Neural progenitor cell (in vitro differentiated cells): ENCODE measurements around the gene CCDC88B. TPM values are rescaled to one million over a fixed set of nuclear protein-coding genes. Genes with fewer than 3 reads are reported as not detected.

Experiments
- DNase-seq: peaks from one replicate; pipeline ENCODE4 v3.0.0-alpha.2; 2016; ENCODE audit warnings: low spot score
- H2AFZ ChIP-seq: fragments of 200-600 bp; sonication (generic); replicated peaks from 2 replicates; pipeline ENCODE4 v1.6.1; 2016; ENCODE audit warnings: antibody characterized with exemption
- H3F3A ChIP-seq: fragments of 200-600 bp; sonication (generic); 2 replicates; pipeline ENCODE4 v1.6.1; 2016; ENCODE audit warnings: antibody characterized with exemption, low read depth
- H3K27ac ChIP-seq: fragments of 200-600 bp; sonication (generic); 2 replicates; pipeline ENCODE4 v1.5.1; 2016; ENCODE audit warnings: mild to moderate bottlenecking
- H3K27me3 ChIP-seq: fragments of 200-600 bp; sonication (generic); 2 replicates; pipeline ENCODE4 v1.6.1; 2016; ENCODE audit warnings: mild to moderate bottlenecking, moderate library complexity
- H3K36me3 ChIP-seq: fragments of 200-600 bp; sonication (generic); 2 replicates; pipeline ENCODE4 v1.5.1; 2016
- H3K4me1 ChIP-seq: fragments of 200-600 bp; sonication (generic); 2 replicates; pipeline ENCODE4 v1.6.1; 2016; ENCODE audit warnings: mixed run types
- H3K4me2 ChIP-seq: fragments of 200-600 bp; sonication (generic); 2 replicates; pipeline ENCODE4 v1.6.1; 2016
- H3K4me3 ChIP-seq: fragments of 200-600 bp; sonication (generic); 2 replicates; pipeline ENCODE4 v1.5.1; 2016
- H3K79me2 ChIP-seq: fragments of 200-600 bp; sonication (generic); 2 replicates; pipeline ENCODE4 v1.6.1; 2016; ENCODE audit warnings: low read depth
- H3K9ac ChIP-seq: fragments of 200-600 bp; sonication (generic); 2 replicates; pipeline ENCODE4 v1.6.1; 2016
- H3K9me3 ChIP-seq: fragments of 200-600 bp; sonication (generic); 2 replicates; pipeline ENCODE4 v1.5.1; 2016; ENCODE audit warnings: low read depth
- H4K20me1 ChIP-seq: fragments of 200-600 bp; sonication (generic); 2 replicates; pipeline ENCODE4 v1.6.1; 2016; ENCODE audit warnings: low read depth
- H3K27ac Mint-ChIP-seq: 3 replicates; pipeline ENCODE4 v1.8.0; 2021; ENCODE audit warnings: mixed read lengths
- H3K27me3 Mint-ChIP-seq: 2 replicates; pipeline ENCODE4 v1.8.0; 2022; ENCODE audit warnings: low read depth, mild to moderate bottlenecking, inconsistent platforms, moderate library complexity, mixed read lengths; ENCODE audit not compliant: insufficient read depth
- H3K36me3 Mint-ChIP-seq: 3 replicates; pipeline ENCODE4 v1.8.0; 2021; ENCODE audit warnings: mixed read lengths
- H3K4me1 Mint-ChIP-seq: 3 replicates; pipeline ENCODE4 v1.8.0; 2021; ENCODE audit warnings: mixed read lengths
- H3K4me3 Mint-ChIP-seq: 3 replicates; pipeline ENCODE4 v1.8.0; 2021; ENCODE audit warnings: mild to moderate bottlenecking, moderate library complexity, mixed read lengths
- H3K9me3 Mint-ChIP-seq: 3 replicates; pipeline ENCODE4 v1.8.0; 2020; ENCODE audit warnings: mixed read lengths
- CTCF ChIP-seq: fragments of 200-600 bp; sonication (generic); IDR thresholded peaks from 2 replicates; pipeline ENCODE4 v1.5.1; 2017; ENCODE audit warnings: antibody characterized with exemption, mild to moderate bottlenecking
- EZH2 ChIP-seq: fragments of 200-600 bp; sonication (generic); IDR thresholded peaks from 2 replicates; pipeline ENCODE4 v1.6.1; 2017; ENCODE audit warnings: antibody characterized with exemption, mild to moderate bottlenecking, moderate library complexity
- EZH2phosphoT487 ChIP-seq: fragments of 200-600 bp; sonication (generic); IDR thresholded peaks from 2 replicates; pipeline ENCODE4 v1.6.1; 2017; ENCODE audit warnings: antibody characterized with exemption
- total RNA-seq: library from RNA; depleted of rRNA; stranded (reverse); fragments of >200 nt; gene quantifications from 2 replicates; pipeline ENCODE4 v1.2.3, GENCODE V29; 2015; ENCODE audit warnings: low replicate concordance

The CCDC88B gene
- total RNA-seq, 1 donor from 2014 or later: 0.62 TPM

GRCh38 chr11:64367931-64368672, 28.1 kb downstream of the CCDC88B start:
- H3K27me3 ChIP-seq: no peaks in the 10 kb centered on the region
- H3K4me1 ChIP-seq: no peaks in the 10 kb centered on the region
- Mint-ChIP-seq H3K4me1 (peaks cover 3% of the 10 kb centered on the region), H3K4me3 (no peak overlapping the region), H3K9me3 (no peaks in the 10 kb centered on the region), H3K27ac (no peak overlapping the region), H3K27me3 (peaks cover 6% of the 10 kb centered on the region), H3K36me3 (peaks cover 20% of the 10 kb centered on the region)
- H3K9ac ChIP-seq: no peak overlapping the region
- DNase-seq: no peak
- H4K20me1 ChIP-seq: no peaks in the 10 kb centered on the region
- no peaks in the 10 kb centered on the region for H3K9me3 ChIP-seq
- no peaks in the 10 kb centered on the region for H3K79me2 ChIP-seq
- no peak overlapping the region for H3K4me2 ChIP-seq
- no peak overlapping the region for H3K4me3 ChIP-seq
- no peak overlapping the region for H2AFZ ChIP-seq
- no peaks in the 10 kb centered on the region for H3K36me3 ChIP-seq
- no peak for TF ChIP-seq EZH2
- no peak for TF ChIP-seq EZH2phosphoT487
- H3K27ac ChIP-seq: no peak overlapping the region
- H3F3A ChIP-seq: peaks cover 8% of the 10 kb centered on the region

GRCh38 chr11:64368673-64369074, 28.7 kb downstream of the CCDC88B start:
- Histone ChIP-seq H3K27ac (no peak overlapping the region), H3K4me2 (no peak overlapping the region), H3F3A (peaks cover 8% of the 10 kb centered on the region), H3K4me3 (no peak overlapping the region), H3K27me3 (no peaks in the 10 kb centered on the region), H3K4me1 (no peaks in the 10 kb centered on the region), H3K9me3 (no peaks in the 10 kb centered on the region), H2AFZ (no peak overlapping the region), H4K20me1 (no peaks in the 10 kb centered on the region), H3K79me2 (no peaks in the 10 kb centered on the region), H3K9ac (no peak overlapping the region), H3K36me3 (no peaks in the 10 kb centered on the region)
- Mint-ChIP-seq H3K4me3 (no peak overlapping the region), H3K27me3 (peaks cover 4% of the 10 kb centered on the region), H3K36me3 (peaks cover 19% of the 10 kb centered on the region), H3K27ac (no peak overlapping the region), H3K9me3 (no peaks in the 10 kb centered on the region), H3K4me1 (peaks cover 5% of the 10 kb centered on the region)
- DNase-seq: no peak
- TF ChIP-seq EZH2 (no peak), CTCF (no peak), EZH2phosphoT487 (no peak)

DNA sequence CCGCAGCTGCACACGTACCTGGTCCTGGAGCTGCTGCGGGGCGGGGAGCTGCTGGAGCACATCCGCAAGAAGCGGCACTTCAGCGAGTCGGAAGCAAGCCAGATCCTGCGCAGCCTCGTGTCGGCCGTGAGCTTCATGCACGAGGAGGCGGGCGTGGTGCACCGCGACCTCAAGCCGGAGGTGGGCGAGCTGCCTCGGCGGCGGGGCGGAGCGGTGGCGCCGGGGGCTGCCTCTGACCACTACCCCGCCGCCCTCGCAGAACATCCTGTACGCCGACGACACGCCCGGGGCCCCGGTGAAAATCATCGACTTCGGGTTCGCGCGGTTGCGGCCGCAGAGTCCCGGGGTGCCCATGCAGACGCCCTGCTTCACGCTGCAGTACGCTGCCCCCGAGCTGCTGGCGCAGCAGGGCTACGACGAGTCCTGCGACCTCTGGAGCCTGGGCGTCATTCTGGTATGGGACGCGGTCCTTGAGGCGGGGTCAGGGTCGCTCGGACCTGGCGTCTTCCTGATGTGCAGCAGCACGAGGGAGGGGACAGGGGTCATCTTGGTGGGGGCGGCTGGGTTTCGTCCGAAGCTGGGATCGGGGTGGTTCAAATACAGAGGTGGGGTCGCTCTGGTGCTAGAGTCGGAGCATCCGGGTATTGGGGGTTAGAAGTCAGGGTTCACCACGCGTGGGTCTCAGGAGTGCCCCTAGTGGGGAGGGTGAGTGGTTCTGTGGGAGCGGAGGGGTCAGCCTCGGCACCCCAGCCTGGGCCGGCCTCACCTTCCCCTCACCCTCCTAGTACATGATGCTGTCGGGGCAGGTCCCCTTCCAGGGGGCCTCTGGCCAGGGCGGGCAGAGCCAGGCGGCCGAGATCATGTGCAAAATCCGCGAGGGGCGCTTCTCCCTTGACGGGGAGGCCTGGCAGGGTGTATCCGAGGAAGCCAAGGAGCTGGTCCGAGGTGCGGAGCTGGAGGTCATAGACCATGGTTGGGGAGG, 29.7 kb downstream of the CCDC88B start:
- DNase-seq: no peak
- Mint-ChIP-seq H3K27me3 (peaks cover 3% of the 10 kb centered on the region), H3K4me3 (no peak overlapping the region), H3K36me3 (peaks cover 15% of the 10 kb centered on the region), H3K9me3 (no peaks in the 10 kb centered on the region), H3K4me1 (peaks cover 7% of the 10 kb centered on the region), H3K27ac (no peak overlapping the region)
- TF ChIP-seq EZH2 (no peak), EZH2phosphoT487 (no peak), CTCF (peak; percentile 3)
- no peak overlapping the region for H3K4me3 ChIP-seq
- no peak overlapping the region for H2AFZ ChIP-seq
- peaks cover 8% of the 10 kb centered on the region for H3F3A ChIP-seq
- H3K4me1 ChIP-seq: no peaks in the 10 kb centered on the region
- H3K9me3 ChIP-seq: no peaks in the 10 kb centered on the region
- H3K27me3 ChIP-seq: no peaks in the 10 kb centered on the region
- H4K20me1 ChIP-seq: no peaks in the 10 kb centered on the region
- H3K79me2 ChIP-seq: no peaks in the 10 kb centered on the region
- no peak overlapping the region for H3K27ac ChIP-seq
- no peak overlapping the region for H3K4me2 ChIP-seq
- no peaks in the 10 kb centered on the region for H3K36me3 ChIP-seq
- H3K9ac ChIP-seq: no peak overlapping the region
